Activated T-cell treated with anti-CD3 and anti-CD28 coated beads for 1 hour (primary cell): ENCODE data around the gene YBEY.

Experiments
- DNase-seq: peaks from one replicate; pipeline ENCODE4 v3.0.0-alpha.2; 2020; ENCODE audit warnings: low read depth

The YBEY gene

GRCh38 chr21:46327711-46328110 lies 41.6 kb downstream of the YBEY start:
- DNase-seq = no peak

DNA sequence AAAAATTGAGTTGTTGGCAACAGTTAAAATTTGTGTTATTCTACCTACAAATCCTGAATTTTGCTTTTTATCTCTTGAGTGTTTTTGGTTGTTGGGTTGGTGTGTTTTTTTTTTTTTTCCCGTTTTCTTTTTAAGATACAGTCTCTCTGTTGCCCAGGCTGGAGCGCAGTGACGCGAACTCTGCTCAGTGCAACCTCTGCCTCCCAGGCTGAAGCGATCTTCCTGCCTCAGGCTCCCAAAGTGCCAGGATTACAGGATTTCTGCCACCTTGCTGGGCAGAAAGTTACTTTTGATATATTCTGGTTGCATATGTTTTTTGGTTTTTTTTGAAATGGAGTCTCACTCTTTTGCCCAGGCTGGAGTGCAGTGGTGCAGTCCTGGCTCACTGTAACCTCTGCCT lies 42.0 kb downstream of the YBEY start:
- DNase-seq = no peak

GRCh38 chr21:46329796-46330195 lies 43.7 kb downstream of the YBEY start:
- DNase-seq = no peak

GRCh38 chr21:46334351-46335140 lies 48.4 kb downstream of the YBEY start:
- DNase-seq = no peak

GRCh38 chr21:46336603-46337002 lies 50.5 kb downstream of the YBEY start:
- DNase-seq = no peak

DNA sequence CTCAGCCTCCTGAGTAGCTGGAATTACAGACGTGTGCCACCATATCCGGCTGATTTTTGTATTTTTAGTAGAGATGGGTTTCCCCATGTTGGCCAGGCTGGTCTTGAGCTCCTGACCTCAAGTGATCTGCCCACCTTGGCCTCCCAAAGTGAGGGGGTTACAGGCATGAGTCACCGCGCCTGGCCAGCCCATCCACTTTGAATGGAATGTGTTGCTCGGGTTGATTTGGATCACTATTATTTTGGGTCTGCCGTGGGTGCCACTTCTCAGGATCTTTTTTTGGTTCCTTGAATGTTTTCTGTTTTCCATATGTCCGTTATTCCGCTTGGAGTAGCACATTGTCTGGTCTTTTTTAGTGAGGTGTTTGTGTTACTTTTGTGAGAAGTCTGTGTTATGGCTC lies 54.9 kb downstream of the YBEY start:
- no peak for DNase-seq

DNA sequence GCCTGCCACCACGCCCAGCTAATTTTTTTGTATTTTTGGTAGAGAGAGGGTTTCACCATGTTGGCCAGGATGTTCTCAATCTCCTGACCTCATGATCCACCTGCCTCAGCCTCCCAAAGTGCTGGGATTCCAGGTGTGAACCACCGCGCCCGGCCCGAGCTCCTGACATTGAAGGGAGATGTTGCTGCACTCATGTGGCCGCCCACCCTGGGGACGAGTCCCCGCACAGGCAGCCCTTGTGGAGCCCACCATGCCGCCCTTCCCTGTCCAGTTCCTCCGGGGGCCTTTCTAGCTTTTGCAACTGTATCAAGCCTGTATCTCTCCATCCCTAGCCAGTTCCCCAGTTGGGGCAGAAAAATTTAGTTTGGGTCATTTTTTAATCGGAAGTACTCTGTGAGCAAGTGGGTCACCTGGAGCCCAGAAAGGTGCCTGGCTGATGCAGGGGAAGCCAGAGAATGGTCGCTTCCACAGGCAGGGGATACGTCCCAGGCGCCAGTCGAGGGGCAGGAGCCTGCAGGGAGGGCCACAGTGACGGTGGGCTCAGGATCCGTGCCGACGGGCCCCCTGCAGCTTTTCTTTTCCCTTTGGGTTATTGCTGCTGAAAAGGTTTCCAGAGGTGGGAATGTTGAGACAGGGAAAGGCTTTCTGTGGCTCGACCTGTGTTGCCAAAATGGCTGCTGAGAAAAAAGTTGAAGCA lies 58.2 kb downstream of the YBEY start:
- no peak for DNase-seq

- no peak for DNase-seq
These were observed 59.7 kb downstream of the YBEY start for GRCh38 chr21:46345861-46346260.

- DNase-seq = no peak
These were observed 60.4 kb downstream of the YBEY start for GRCh38 chr21:46346296-46347202.

DNA sequence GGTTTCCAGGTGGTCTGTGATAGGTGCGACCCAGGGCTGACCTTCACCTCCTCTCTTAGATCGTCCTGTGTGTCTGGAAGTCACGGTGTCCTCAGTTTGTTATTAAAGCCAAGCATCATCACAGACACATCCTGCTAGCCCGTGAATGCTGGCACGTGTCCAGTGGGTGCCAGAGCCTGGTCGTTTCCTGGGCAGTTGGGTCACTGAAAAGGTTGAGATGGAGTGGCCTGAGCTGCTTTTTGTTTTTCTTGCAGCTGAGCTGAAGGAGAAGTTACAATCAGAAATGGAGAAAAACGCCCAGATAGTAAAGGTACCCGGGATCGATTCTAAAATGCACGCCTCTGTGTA lies 61.0 kb downstream of the YBEY start:
- DNase-seq = no peak
